WTC11 (cell line): Measurements from ENCODE around the gene GABBR2. TPM values are rescaled to one million over a fixed set of nuclear protein-coding genes. Genes with fewer than 3 reads are reported as not detected.

Experiments
- ATAC-seq: fragments of 200-7000 bp; cut with Tn5 transposase; 2 replicates; pipeline ENCODE4 v1.10.0; 2021; ENCODE audit warnings: mild to moderate bottlenecking, moderate library complexity
- CTCF ChIA-PET: fragments of 300-600 bp; sonication (Branson Sonifier 250); formaldehyde crosslinking; loops from one replicate; lab custom pipeline; 2021; ENCODE audit warnings: antibody characterized with exemption; lab: Charles Lee
- POLR2A ChIA-PET: fragments of 350-600 bp; sonication (Branson Sonifier 250); formaldehyde crosslinking; loops from one replicate; lab custom pipeline; 2021; ENCODE audit warnings: antibody characterized with exemption; lab: Charles Lee
- DNase-seq: peaks from one replicate; pipeline ENCODE4 v3.0.0; 2021; ENCODE audit warnings: low spot score
- H3K27ac Mint-ChIP-seq: 2 replicates; pipeline ENCODE4 v1.8.0; 2021; ENCODE audit warnings: mixed read lengths
- H3K27me3 Mint-ChIP-seq: 2 replicates; pipeline ENCODE4 v1.8.0; 2021; ENCODE audit warnings: low read depth, mild to moderate bottlenecking, moderate library complexity, mixed read lengths
- H3K36me3 Mint-ChIP-seq: 2 replicates; pipeline ENCODE4 v1.8.0; 2021; ENCODE audit warnings: mixed read lengths
- H3K4me1 Mint-ChIP-seq: 2 replicates; pipeline ENCODE4 v1.8.0; 2022; ENCODE audit warnings: mixed read lengths
- H3K4me3 Mint-ChIP-seq: 2 replicates; pipeline ENCODE4 v1.8.0; 2021; ENCODE audit warnings: mild to moderate bottlenecking, moderate library complexity, mixed read lengths
- H3K9me3 Mint-ChIP-seq: 2 replicates; pipeline ENCODE4 v1.8.0; 2021; ENCODE audit warnings: mixed read lengths
- ATF2 ChIP-seq: sonication (generic); formaldehyde crosslinking; IDR thresholded peaks from 2 replicates; pipeline ENCODE4 v1.8.1; 2022; ENCODE audit warnings: low read depth, missing genetic modification reagents, borderline replicate concordance
- E2F4 ChIP-seq: sonication (generic); formaldehyde crosslinking; IDR thresholded peaks from 2 replicates; pipeline ENCODE4 v1.8.1; 2022; ENCODE audit warnings: low read depth, mild to moderate bottlenecking, moderate library complexity, missing genetic modification reagents, borderline replicate concordance
- ELF4 ChIP-seq: sonication (generic); formaldehyde crosslinking; IDR thresholded peaks from 2 replicates; pipeline ENCODE4 v1.8.1; 2022; ENCODE audit warnings: low read depth, mild to moderate bottlenecking, moderate library complexity, missing genetic modification reagents
- EMX1 ChIP-seq: fragments of 250-450 bp; sonication (Bioruptor Pico); IDR thresholded peaks from 2 replicates; pipeline ENCODE4 v1.8.0; 2021; ENCODE audit warnings: mild to moderate bottlenecking
- FOXJ3 ChIP-seq: sonication (generic); formaldehyde crosslinking; IDR thresholded peaks from 2 replicates; pipeline ENCODE4 v1.9.0; 2021; ENCODE audit warnings: missing genetic modification reagents, mild to moderate bottlenecking, borderline replicate concordance
- GABPB1 ChIP-seq: sonication (generic); formaldehyde crosslinking; IDR thresholded peaks from 2 replicates; pipeline ENCODE4 v1.8.1; 2023; ENCODE audit warnings: mild to moderate bottlenecking, missing genetic modification reagents
- HMGA2 ChIP-seq: fragments of 250-450 bp; sonication (Bioruptor Pico); IDR thresholded peaks from 2 replicates; pipeline ENCODE4 v1.4.0; 2021; ENCODE audit warnings: mild to moderate bottlenecking, moderate library complexity
- JAZF1 ChIP-seq: fragments of 250-450 bp; sonication (Bioruptor Pico); IDR thresholded peaks from 2 replicates; pipeline ENCODE4 v1.9.0; 2021; ENCODE audit warnings: moderate library complexity, mild to moderate bottlenecking, inconsistent platforms
- JUN ChIP-seq: sonication (generic); formaldehyde crosslinking; IDR thresholded peaks from 2 replicates; pipeline ENCODE4 v1.8.0; 2023; ENCODE audit warnings: mild to moderate bottlenecking, missing genetic modification reagents
- MLX ChIP-seq: sonication (generic); formaldehyde crosslinking; IDR thresholded peaks from 2 replicates; pipeline ENCODE4 v1.8.1; 2023; ENCODE audit warnings: mild to moderate bottlenecking, missing genetic modification reagents, moderate library complexity
- NFE2L1 ChIP-seq: sonication (generic); formaldehyde crosslinking; IDR thresholded peaks from 2 replicates; pipeline ENCODE4 v1.8.1; 2023; ENCODE audit warnings: missing genetic modification reagents
- NR3C1 ChIP-seq: sonication (generic); formaldehyde crosslinking; conservative IDR thresholded peaks from 2 replicates; pipeline ENCODE4 v1.8.1; 2023; ENCODE audit warnings: low read depth, mild to moderate bottlenecking, missing genetic modification reagents
- PREB ChIP-seq: sonication (generic); formaldehyde crosslinking; IDR thresholded peaks from 2 replicates; pipeline ENCODE4 v1.8.1; 2022; ENCODE audit warnings: mild to moderate bottlenecking, missing genetic modification reagents, moderate library complexity, borderline replicate concordance
- PRRX2 ChIP-seq: fragments of 250-450 bp; sonication (Bioruptor Pico); IDR thresholded peaks from 2 replicates; pipeline ENCODE4 v1.8.0; 2021; ENCODE audit warnings: mild to moderate bottlenecking
- TEAD1 ChIP-seq: sonication (generic); formaldehyde crosslinking; IDR thresholded peaks from 2 replicates; pipeline ENCODE4 v1.8.0; 2022; ENCODE audit warnings: mild to moderate bottlenecking, missing genetic modification reagents
- ZBTB43 ChIP-seq: sonication (generic); formaldehyde crosslinking; IDR thresholded peaks from 2 replicates; pipeline ENCODE4 v1.8.1; 2023; ENCODE audit warnings: mild to moderate bottlenecking, missing genetic modification reagents
- ZNF121 ChIP-seq: sonication (generic); formaldehyde crosslinking; IDR thresholded peaks from 2 replicates; pipeline ENCODE4 v1.8.0; 2023; ENCODE audit warnings: missing genetic modification reagents
- ZNF138 ChIP-seq: sonication (generic); formaldehyde crosslinking; conservative IDR thresholded peaks from 2 replicates; pipeline ENCODE4 v1.8.1; 2022; ENCODE audit warnings: mild to moderate bottlenecking, moderate library complexity, missing genetic modification reagents
- ZNF317 ChIP-seq: sonication (generic); formaldehyde crosslinking; IDR thresholded peaks from 2 replicates; pipeline ENCODE4 v1.8.1; 2023; ENCODE audit warnings: low read depth, mild to moderate bottlenecking, moderate library complexity, missing genetic modification reagents, borderline replicate concordance
- ZNF416 ChIP-seq: fragments of 250-450 bp; sonication (Bioruptor Pico); IDR thresholded peaks from 2 replicates; pipeline ENCODE4 v1.9.0; 2021; ENCODE audit warnings: mild to moderate bottlenecking, inconsistent platforms
- ZSCAN18 ChIP-seq: fragments of 250-450 bp; sonication (Bioruptor Pico); IDR thresholded peaks from 2 replicates; pipeline ENCODE4 v2.1.2; 2022; ENCODE audit warnings: mild to moderate bottlenecking, moderate library complexity
- total RNA-seq: library from RNA; stranded (reverse); gene quantifications from 3 replicates; pipeline ENCODE4 v1.2.3, GENCODE V29; 2021

Gene GABBR2
- total RNA-seq, 1 experiment from 2014 or later = 0.92 TPM

- Mint-ChIP-seq H3K9me3 (no peaks in the 10 kb centered on the region), H3K36me3 (no peaks in the 10 kb centered on the region), H3K4me3 (no peak overlapping the region), H3K4me1 (peaks cover 20% of the 10 kb centered on the region), H3K27ac (no peak overlapping the region), H3K27me3 (no peaks in the 10 kb centered on the region)
- ChIA-PET CTCF (no interaction called here), POLR2A (no interaction called here)
- TF ChIP-seq ZNF317 (CRISPR knock-in tag) = no peak
- TF ChIP-seq ZSCAN18 (CRISPR knock-in tag) = no peak
- no peak for TF ChIP-seq MLX (CRISPR knock-in tag)
- TF ChIP-seq EMX1 = no peak
- no peak for ATAC-seq
- DNase-seq = no peak
Measured at GRCh38 chr9:98381311-98382103, 327.2 kb downstream of the GABBR2 start.

- Mint-ChIP-seq H3K9me3 (no peaks in the 10 kb centered on the region), H3K27ac (no peak overlapping the region), H3K36me3 (no peaks in the 10 kb centered on the region), H3K27me3 (no peaks in the 10 kb centered on the region), H3K4me3 (no peak overlapping the region), H3K4me1 (peaks cover 17% of the 10 kb centered on the region)
- CTCF ChIA-PET = interaction anchor here (0.8 to 1.6 kb wide), 10 partner anchors 10 to 396 kb away, joined by 3 to 6 read pairs (median 4); no protein-coding TSS in a partner anchor
- DNase-seq (peak; percentile 31), ATAC-seq (peak; percentile 88)
- POLR2A ChIA-PET = interaction anchor here (0.9 kb wide), 1 partner anchor 394 kb away, joined by 9 read pairs; no protein-coding TSS in a partner anchor
- TF ChIP-seq ZBTB43 (CRISPR knock-in tag) = no peak
- TF ChIP-seq HMGA2 (CRISPR knock-in tag) = no peak
- TF ChIP-seq E2F4 (CRISPR knock-in tag) = no peak
- no peak for TF ChIP-seq JAZF1
- no peak for TF ChIP-seq GABPB1 (CRISPR knock-in tag)
- no peak for TF ChIP-seq PRRX2 (CRISPR knock-in tag)
- no peak for TF ChIP-seq ZNF138 (CRISPR knock-in tag)
- TF ChIP-seq FOXJ3 (CRISPR knock-in tag) = no peak
- no peak for TF ChIP-seq TEAD1
- TF ChIP-seq ZNF416 = no peak
- no peak for TF ChIP-seq ATF2
Measured at GRCh38 chr9:98380065-98380681, 328.6 kb downstream of the GABBR2 start.

- POLR2A ChIA-PET = no interaction called here
- H3K36me3 Mint-ChIP-seq = no peaks in the 10 kb centered on the region
- no peak for TF ChIP-seq NR3C1 (CRISPR knock-in tag)
- no peak for TF ChIP-seq NFE2L1 (CRISPR knock-in tag)
- no peak for TF ChIP-seq ELF4 (CRISPR knock-in tag)
- no peak for TF ChIP-seq ZNF121 (CRISPR knock-in tag)
- no peak for TF ChIP-seq PREB (CRISPR knock-in tag)
- TF ChIP-seq JUN (CRISPR knock-in tag) = no peak
- no peak for TF ChIP-seq EMX1
- TF ChIP-seq, all 79 proteins: peak for 0
- Mint-ChIP-seq H3K9me3 (no peaks in the 10 kb centered on the region), H3K27ac (no peak overlapping the region; the same call in 1 of the 2 replicates), H3K4me1 (peaks cover 20% of the 10 kb centered on the region), H3K27me3 (no peaks in the 10 kb centered on the region; the same call in 1 of the 2 replicates), H3K4me3 (no peak overlapping the region)
- DNase-seq (no peak), ATAC-seq (no peak)
- CTCF ChIA-PET = interaction anchor here (1.0 to 1.6 kb wide), 5 partner anchors 14 to 138 kb away, joined by 3 to 6 read pairs (median 4); no protein-coding TSS in a partner anchor
Measured at GRCh38 chr9:98379572-98379971, 329.2 kb downstream of the GABBR2 start.
